CD4-positive, alpha-beta T cell treated with Interleukin-15 for 4 hours (primary cell): ENCODE results near the gene TMEM239.
A peak's percentile ranks its signal among the peaks of the same experiment; 100 is the strongest.
"Not testable (repeated sequence)": the region's sequence is repeated elsewhere in the genome, so short reads cannot be mapped to it uniquely, and the experiment has no call there.

Experiments
- DNase-seq: peaks from one replicate; pipeline ENCODE4 v3.0.0-alpha.2; 2020; ENCODE audit warnings: low spot score

Gene TMEM239

GRCh38 chr20:2820896-2821869 is 5.0 kb downstream of the TMEM239 start:
- no peak for DNase-seq

- peak; percentile 49 for DNase-seq
Measured at GRCh38 chr20:2822073-2822472, 5.9 kb downstream of the TMEM239 start.

- no peak for DNase-seq
Measured at GRCh38 chr20:2825761-2826160, 9.6 kb downstream of the TMEM239 start.

- no peak for DNase-seq
Measured at GRCh38 chr20:2826655-2827054, 10.5 kb downstream of the TMEM239 start.

DNA sequence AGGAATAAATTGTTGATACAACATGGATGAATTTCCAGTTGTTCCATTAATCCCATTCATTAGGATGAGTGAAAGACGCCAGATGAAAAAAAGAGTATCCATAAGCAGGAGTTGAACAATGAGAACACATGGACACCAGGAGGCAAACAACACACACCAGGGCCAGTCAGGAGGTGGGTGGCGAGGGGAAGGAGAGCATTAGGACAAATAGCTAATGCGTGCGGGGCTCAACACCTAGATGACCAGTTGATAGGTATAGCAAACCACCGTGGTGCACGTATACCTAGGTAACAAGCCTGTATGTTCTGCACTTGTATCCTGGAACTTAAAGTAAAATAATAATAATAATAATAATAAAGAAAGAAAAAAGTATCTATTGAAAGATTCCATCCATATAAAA is 13.2 kb downstream of the TMEM239 start:
- no peak for DNase-seq

GRCh38 chr20:2831206-2831605 is 15.0 kb downstream of the TMEM239 start:
- DNase-seq: not testable (repeated sequence)

DNA sequence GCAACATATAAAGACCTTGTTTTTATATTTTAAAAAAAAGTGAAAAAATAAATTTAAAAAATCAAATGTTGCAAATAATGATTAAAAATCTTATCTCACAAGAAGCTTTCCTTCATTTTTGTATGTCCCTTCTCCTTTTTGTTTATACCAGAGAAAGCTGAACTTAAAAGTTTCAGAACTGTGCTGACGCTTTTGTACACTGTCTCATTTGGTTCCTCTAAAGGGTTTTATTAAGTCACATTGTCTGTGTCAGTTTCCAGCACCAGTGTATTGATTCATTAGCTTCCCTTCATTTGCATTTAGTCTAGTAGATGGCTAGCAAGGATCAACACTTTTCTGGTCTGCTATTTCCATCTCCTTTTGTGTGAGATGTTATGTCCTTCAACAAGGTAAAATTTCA is 17.6 kb downstream of the TMEM239 start:
- DNase-seq: no peak

DNA sequence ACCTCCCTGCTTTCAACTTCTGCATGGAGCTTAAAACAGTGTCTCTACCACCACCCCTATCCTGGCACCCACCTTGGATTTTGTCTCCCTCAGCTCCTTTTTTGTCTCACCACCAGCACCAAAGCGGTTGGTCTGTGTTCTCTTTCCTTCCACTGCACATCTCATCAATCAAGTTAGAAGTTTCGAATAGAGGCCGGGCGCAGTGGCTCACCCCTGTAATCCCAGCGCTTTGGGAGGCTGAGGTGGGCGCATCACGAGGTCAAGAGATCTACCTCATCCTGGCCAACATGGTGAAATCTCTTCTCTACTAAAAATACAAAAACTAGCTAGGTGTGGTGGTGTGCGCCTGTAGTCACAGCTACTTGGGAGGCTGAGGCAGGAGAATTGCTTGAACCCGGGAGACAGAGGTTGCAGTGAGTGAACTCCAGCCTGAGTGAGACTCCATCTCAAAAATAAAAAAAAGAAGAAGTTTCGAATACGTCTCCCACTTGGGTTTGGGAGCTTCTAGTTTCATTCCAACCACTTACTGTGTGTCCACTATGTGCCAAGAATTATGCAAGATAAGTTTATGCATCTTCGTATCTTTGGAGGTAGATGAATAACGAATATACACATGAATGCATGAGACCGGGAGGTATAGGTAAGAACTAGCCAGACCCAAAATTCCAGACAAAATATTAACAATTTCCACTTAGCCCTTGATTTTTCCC is 18.4 kb downstream of the TMEM239 start:
- no peak for DNase-seq

DNA sequence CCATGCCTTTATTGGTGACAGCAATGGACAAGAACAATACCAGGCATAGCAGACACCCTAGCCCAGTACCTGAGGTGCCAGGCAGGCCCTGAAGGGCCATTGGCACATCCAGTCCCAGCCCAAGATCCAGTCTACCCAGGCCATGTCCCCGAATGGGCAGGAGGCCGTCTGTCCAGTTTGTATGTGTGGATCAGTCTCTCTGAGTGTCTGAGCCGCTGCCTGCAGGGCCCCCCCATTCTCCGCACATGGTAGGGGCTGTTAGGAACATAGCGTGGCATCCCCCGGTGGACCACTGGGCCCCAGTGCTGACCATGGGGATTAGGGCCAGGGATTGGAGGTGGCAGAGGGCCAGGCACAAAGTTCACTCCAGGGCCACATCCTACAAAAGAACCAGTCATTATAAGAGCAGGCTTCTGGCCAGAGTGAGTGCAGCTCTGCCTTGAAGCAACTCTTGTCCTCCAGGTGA is 19.2 kb downstream of the TMEM239 start:
- DNase-seq: no peak

DNA sequence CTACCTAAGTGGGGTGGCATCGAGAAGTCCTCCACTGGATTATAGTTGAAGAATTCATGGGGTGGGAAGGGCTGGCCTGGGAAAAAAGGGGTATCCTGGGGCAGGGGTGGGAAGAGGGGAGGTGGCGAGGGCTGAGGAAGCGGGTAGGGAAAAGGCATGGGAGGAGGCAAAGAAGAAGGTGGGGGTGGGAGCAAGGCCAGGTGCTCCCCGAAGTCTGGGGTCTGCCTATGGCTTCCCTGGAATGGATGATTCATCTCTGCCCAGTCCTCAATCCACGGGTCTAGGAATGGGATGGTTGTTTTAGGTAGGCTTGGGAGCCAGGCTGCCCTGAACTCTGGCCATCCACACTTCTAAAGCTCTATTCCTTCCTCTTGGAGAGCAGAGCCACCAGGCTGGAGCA is 19.9 kb downstream of the TMEM239 start:
- no peak for DNase-seq

DNA sequence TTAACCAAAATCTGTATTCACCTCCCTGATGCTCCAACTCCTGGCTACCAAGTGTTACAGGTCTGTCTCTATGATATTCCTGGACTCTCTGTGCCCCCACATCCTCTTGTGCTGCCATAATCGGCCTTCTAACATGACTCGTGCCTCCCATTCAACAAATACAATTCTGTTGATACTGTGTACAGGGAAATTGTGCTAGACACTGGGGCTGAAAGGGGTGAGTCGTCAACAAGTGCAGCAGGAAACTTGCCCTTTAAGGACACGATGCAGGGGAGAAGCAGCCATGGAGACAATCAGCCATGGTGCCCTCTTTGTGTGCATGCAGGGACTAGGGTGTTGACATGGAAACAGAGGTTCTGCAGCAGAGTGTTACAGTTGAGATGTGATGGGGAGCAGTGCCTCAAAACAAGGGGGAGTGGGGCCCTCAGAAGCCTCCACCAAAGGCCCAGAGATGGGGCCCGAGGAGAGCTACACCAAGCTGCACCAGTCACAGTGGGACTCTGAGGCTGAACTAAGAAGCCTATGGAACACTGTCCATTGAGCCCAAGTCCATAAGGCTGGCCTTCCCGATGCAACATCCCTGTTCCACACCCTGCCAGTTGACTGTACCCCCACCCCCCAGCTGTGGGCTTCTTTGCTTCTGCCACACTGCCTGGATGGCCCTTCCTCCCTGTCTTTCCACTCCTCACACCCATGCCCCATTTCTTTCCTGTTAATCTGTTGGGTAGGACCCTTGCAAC is 21.2 kb downstream of the TMEM239 start:
- no peak for DNase-seq

GRCh38 chr20:2838170-2838797 is 22.1 kb downstream of the TMEM239 start:
- DNase-seq: no peak

- DNase-seq: no peak
Measured at GRCh38 chr20:2838847-2839671, 22.9 kb downstream of the TMEM239 start.

DNA sequence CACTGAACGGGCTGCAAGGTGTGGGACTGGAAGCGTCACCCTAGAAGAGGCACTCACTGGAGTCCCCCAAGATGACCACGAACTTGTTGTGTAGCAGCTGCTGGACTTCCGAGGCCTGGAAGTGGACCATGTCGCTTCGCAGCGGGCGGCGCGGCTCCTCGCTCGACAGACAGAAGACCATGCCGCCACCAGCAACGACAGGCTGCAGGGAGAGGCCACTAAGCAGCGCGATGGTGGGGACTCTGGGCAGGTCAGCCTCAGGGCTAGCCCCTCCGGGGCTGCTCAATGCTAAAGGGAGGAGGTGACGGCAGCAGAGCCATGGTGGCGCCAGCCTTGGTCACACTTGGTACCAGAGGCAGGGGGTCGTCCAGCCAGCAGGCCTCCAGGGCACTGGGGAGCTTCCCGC is 23.6 kb downstream of the TMEM239 start:
- no peak for DNase-seq

DNA sequence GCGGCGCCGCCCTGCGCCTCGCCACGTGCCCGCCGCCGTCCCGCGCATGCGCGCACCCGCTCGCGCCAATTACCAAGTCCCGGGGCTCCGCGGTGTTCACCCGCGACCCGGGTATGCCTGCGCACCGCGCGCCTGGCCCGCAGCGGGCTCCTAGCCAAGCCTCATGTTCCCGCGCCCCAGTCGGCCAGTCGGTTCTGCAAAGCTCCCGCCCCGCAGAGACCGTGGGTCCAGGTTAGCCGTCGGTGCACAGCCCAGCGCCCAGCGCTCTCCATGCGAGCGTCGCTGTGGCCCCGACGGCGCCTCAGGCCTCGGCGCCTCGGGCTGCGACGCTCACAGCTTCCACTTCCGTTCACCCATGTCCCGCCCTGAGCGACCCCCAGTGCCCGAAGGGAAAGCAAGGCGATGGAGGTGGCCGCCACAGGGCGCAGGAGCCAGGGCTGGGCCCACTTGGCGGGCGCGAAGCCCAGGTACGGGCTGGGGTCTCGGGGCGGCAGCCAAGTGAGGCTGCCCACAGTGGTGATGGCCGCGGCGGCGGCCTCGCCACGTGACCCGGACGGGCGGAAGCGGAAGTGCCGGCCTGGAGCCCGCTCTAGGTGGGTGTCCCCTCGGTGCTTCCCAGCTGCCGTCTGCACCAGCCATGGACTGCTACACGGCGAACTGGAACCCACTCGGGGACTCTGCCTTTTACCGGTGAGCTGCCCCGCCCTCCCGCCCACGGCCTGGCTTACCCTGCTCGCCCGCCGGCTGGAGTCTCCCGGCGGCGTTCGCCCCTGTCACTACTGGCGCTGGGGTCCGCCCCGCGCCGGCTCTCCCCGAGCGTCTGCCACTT is 24.2 kb downstream of the TMEM239 start, which contains the start of the genes PCED1A and VPS16:
PCED1A (minus strand) TSS at position 518 of the 829 bp plus-strand sequence. CDS start 743 bp downstream, outside the sequence.
VPS16 (plus strand) TSS at position 608 of the 829 bp plus-strand sequence; CDS start at position 638, 30 bp downstream.
- peak; percentile 85 for DNase-seq

DNA sequence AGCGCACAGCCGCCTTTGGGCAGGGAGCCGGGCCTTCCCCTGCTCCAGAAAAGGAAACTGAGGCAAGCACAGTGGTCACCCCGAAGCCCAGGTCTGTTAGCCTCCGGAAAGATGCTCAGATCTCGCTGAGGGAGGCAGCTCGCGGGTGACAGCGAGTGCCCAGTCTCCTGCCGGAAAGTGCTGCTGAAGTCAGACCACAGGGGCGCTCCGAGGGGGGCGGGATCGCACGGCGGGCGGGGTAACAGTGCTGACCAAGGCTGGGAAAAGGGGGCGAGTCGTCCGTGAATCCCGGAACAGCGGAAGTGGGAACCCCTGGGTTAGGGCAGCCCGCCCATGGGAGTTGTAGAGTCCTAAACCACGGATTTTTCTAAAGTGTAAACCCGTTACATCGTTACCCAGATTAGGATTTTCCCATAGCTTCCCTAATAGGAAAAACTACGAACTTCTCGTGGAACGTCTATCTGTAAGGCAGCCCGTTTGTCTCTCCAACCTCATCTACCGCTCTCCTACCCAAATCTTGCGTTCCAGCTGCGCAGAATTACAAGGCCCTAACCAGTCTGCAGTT is 24.9 kb downstream of the TMEM239 start:
- peak; percentile 24 for DNase-seq

DNA sequence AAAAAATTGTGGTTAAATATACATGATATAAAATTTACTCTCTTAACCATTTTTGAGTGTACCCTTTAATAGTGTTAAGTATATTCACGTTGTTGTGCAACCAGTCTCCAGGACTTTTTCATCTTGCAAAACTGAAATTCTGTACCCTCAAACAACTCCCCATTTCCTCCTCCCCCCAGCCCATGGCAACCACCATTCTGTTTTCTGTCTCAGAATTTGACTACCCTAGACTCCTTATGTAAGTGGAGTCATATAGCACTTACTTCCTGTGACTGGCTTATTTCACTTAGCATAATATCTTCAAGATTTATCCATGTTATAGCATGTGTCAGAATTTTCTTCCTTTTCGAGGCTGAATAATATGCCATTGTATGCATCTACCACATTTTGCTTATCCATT is 29.4 kb downstream of the TMEM239 start:
- no peak for DNase-seq

DNA sequence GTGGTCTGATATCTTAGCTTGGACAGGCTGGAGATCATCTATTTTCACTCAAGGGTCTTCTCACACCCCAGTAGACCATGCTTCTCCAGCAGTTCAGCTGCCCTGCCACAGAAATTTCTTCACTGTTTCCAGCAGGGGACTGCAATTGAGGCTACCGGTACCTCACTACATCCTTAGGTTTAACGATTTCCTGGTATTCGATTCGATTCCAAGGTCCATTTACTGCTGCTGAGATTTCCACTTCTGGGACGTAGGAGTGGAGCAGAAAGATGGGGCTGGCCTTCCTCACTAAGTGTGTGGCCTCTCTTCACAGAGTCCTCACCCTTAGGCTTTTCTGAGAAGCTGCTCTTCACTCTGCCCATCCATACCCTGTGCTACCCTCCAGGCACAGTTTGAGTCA is 30.5 kb downstream of the TMEM239 start:
- DNase-seq: no peak

DNA sequence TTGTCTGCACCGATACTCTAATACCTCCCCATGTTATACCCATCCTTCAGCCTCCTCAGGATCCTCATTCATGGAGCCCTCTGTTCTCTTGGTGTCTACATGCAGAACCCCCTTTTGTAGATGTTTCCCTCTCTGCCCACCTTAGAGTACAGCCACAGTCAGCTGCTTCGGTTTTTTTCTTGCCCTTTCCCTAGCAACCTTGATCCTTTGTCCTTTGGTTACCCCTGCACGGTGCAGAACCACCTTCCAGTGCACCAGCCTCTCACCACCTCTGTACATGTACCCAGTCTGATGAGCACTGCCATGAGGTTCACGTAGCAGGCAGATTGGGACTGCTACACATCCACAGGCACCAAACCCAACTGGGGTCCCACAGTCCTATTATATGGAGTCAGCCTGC is 31.6 kb downstream of the TMEM239 start:
- no peak for DNase-seq
